ENCODE measurements around the gene ESPN. TPM values are rescaled to one million over a fixed set of nuclear protein-coding genes. Genes with fewer than 3 reads are reported as not detected.

The ESPN gene
- polyA plus RNA-seq, 1 donor (not counting 4 experiments of a cell fraction or from before 2014, with no cell fraction given), result 0.47 TPM

- peak; percentile 82 for FAIRE-seq
These were observed 38.1 kb upstream of the ESPN start for GRCh38 chr1:6386371-6386949.

GRCh38 chr1:6389971-6390370, 34.6 kb upstream of the ESPN start:
- Histone ChIP-seq H4K20me1 (ENCODE audit: control insufficient read depth, extremely low read depth, insufficient read depth, low read length) (peaks cover 3% of the 10 kb centered on the region), H3K9me3 (ENCODE audit: control insufficient read depth, low read depth, low read length) (no peaks in the 10 kb centered on the region), H3K27ac (ENCODE audit: control insufficient read depth, insufficient read depth, low read length) (no peak overlapping the region), H3K36me3 (ENCODE audit: control insufficient read depth in 2 of 2, extremely low read depth in 1 of 2, insufficient read depth in 2 of 2, low read length in 2 of 2) (no peaks in the 10 kb centered on the region), H3K9ac (ENCODE audit: control insufficient read depth, extremely low read depth, insufficient read depth, low read length) (no peak overlapping the region), H3K4me2 (ENCODE audit: control insufficient read depth, extremely low read depth, insufficient read depth, low read depth, low read length) (no peak overlapping the region), H3K4me3 (ENCODE audit: control insufficient read depth in 2 of 3, extremely low read depth in 1 of 3, insufficient read depth in 2 of 3, low read depth in 1 of 3, low read length in 3 of 3) (no peak overlapping the region), H3K79me2 (ENCODE audit: control insufficient read depth, insufficient read depth, low read length) (peaks cover 60% of the 10 kb centered on the region), H2AFZ (ENCODE audit: control insufficient read depth, low read length) (no peak overlapping the region), H3K9me1 (ENCODE audit: control insufficient read depth, extremely low read depth, insufficient read depth, low read length) (no peaks in the 10 kb centered on the region), H3K27me3 (ENCODE audit: control insufficient read depth, extremely low read depth, insufficient read depth, low read length) (no peaks in the 10 kb centered on the region), H3K4me1 (ENCODE audit: control insufficient read depth, extremely low read depth, insufficient read depth, low read length) (peaks cover 36% of the 10 kb centered on the region)
- dilution Hi-C loops (cut with MboI; ENCODE audit: extremely low pct_ligation_motif_present, low sequenced_read_pairs), result no loop called here
- DNase-seq (ENCODE audit: low read depth, low spot score), result no peak
- no peak for TF ChIP-seq EZH2 (IDR thresholded peaks at IDR 0.05; ENCODE audit: low read length)
- TF ChIP-seq CTCF (optimal IDR thresholded peaks at IDR 0.05 in 1 of 3, IDR thresholded peaks at IDR 0.05 in 1 of 3, conservative IDR thresholded peaks at IDR 0.05 in 1 of 3; ENCODE audit: extremely low read depth in 1 of 3, insufficient read depth in 2 of 3, low read length in 3 of 3), result no peak
- no peak for FAIRE-seq

More at GRCh38 chr1:6386371-6386949, 38.1 kb upstream of the ESPN start:
- no peaks in the 10 kb centered on the region for H3K36me3 ChIP-seq (ENCODE audit: control insufficient read depth in 2 of 2, extremely low read depth in 1 of 2, insufficient read depth in 2 of 2, low read length in 2 of 2)
- H2AFZ ChIP-seq (ENCODE audit: control insufficient read depth, low read length), result peak overlapping the region; percentile 5
- H3K9me3 ChIP-seq (ENCODE audit: control insufficient read depth, low read depth, low read length), result no peaks in the 10 kb centered on the region
- no peaks in the 10 kb centered on the region for H4K20me1 ChIP-seq (ENCODE audit: control insufficient read depth, extremely low read depth, insufficient read depth, low read length)
- no peaks in the 10 kb centered on the region for H3K9me1 ChIP-seq (ENCODE audit: control insufficient read depth, extremely low read depth, insufficient read depth, low read length)
- peak overlapping the region; percentile 93 for H3K27ac ChIP-seq (ENCODE audit: control insufficient read depth, insufficient read depth, low read length)
- H3K4me3 ChIP-seq (ENCODE audit: control insufficient read depth in 2 of 3, extremely low read depth in 1 of 3, insufficient read depth in 2 of 3, low read depth in 1 of 3, low read length in 3 of 3), result peak overlapping the region; percentile 57 to 95 (median 92)
- TF ChIP-seq CTCF (optimal IDR thresholded peaks at IDR 0.05 in 1 of 3, IDR thresholded peaks at IDR 0.05 in 1 of 3, conservative IDR thresholded peaks at IDR 0.05 in 1 of 3; ENCODE audit: extremely low read depth in 1 of 3, insufficient read depth in 2 of 3, low read length in 3 of 3), result no peak
- no peak for TF ChIP-seq EZH2 (IDR thresholded peaks at IDR 0.05; ENCODE audit: low read length)
- no peaks in the 10 kb centered on the region for H3K27me3 ChIP-seq (ENCODE audit: control insufficient read depth, extremely low read depth, insufficient read depth, low read length)
- H3K79me2 ChIP-seq (ENCODE audit: control insufficient read depth, insufficient read depth, low read length), result peaks cover 80% of the 10 kb centered on the region
- DNase-seq (ENCODE audit: low read depth, low spot score), result peak; percentile 58
- peak overlapping the region; percentile 97 for H3K4me2 ChIP-seq (ENCODE audit: control insufficient read depth, extremely low read depth, insufficient read depth, low read depth, low read length)
- dilution Hi-C loops (cut with MboI; ENCODE audit: extremely low pct_ligation_motif_present, low sequenced_read_pairs), result no loop called here
- H3K9ac ChIP-seq (ENCODE audit: control insufficient read depth, extremely low read depth, insufficient read depth, low read length), result peak overlapping the region; percentile 95
- H3K4me1 ChIP-seq (ENCODE audit: control insufficient read depth, extremely low read depth, insufficient read depth, low read length), result peaks cover 24% of the 10 kb centered on the region
